Lung (tissue), 12 donors: Measurements from ENCODE around the gene MACROH2A1. TPM values are rescaled to one million over a fixed set of nuclear protein-coding genes. Genes with fewer than 3 reads are reported as not detected.

ENCODE experiments used
- ATAC-seq: fragments of 200-7000 bp; cut with Tn5 transposase; one replicate; pipeline ENCODE4 v1.9.1; 2020; ENCODE audit warnings: moderate number of reproducible peaks; ENCODE audit not compliant: insufficient read depth, low FRiP score
- DNase-seq, 3 donors: peaks; one replicate each; pipeline ENCODE4 v3.0.0-alpha.2; 2013 to 2017
- H3K27ac ChIP-seq, 2 donors: one replicate each; pipeline ENCODE4 v1.5.1; 2013; ENCODE audit warnings: mild to moderate bottlenecking in 2 of 2, moderate library complexity in 2 of 2, control low read depth in 1 of 2, inconsistent platforms in 1 of 2, low read depth in 1 of 2, low read length in 1 of 2
- H3K27me3 ChIP-seq, 3 donors: one replicate each; pipeline ENCODE4 v1.5.1; 2013; ENCODE audit warnings: low read length in 2 of 3; ENCODE audit not compliant: control insufficient read depth in 3 of 3, insufficient read depth in 3 of 3
- H3K36me3 ChIP-seq, 4 donors: one replicate each; pipeline ENCODE4 v1.5.1; 2013; ENCODE audit warnings: low read length in 4 of 4, mild to moderate bottlenecking in 1 of 4, moderate library complexity in 1 of 4; ENCODE audit not compliant: control insufficient read depth in 4 of 4, insufficient read depth in 4 of 4
- H3K4me1 ChIP-seq, 5 donors: one replicate each; pipeline ENCODE4 v1.5.1; 2013; ENCODE audit warnings: low read length in 5 of 5, mild to moderate bottlenecking in 2 of 5, moderate library complexity in 1 of 5; ENCODE audit not compliant: control insufficient read depth in 5 of 5, insufficient read depth in 5 of 5
- H3K4me3 ChIP-seq: one replicate; pipeline ENCODE4 v1.5.1; 2013; ENCODE audit warnings: mild to moderate bottlenecking, control low read depth, moderate library complexity
- H3K9ac ChIP-seq, 2 donors: one replicate each; pipeline ENCODE4 v1.5.1; 2013; ENCODE audit warnings: low read length in 2 of 2, control low read depth in 1 of 2; ENCODE audit not compliant: insufficient read depth in 1 of 2
- H3K9me3 ChIP-seq, 4 donors: one replicate each; pipeline ENCODE4 v1.5.1; 2013; ENCODE audit warnings: low read length in 3 of 4, mild to moderate bottlenecking in 1 of 4, moderate library complexity in 1 of 4; ENCODE audit not compliant: control insufficient read depth in 4 of 4, insufficient read depth in 3 of 4
- CTCF ChIP-seq: IDR thresholded peaks from 2 replicates; pipeline ENCODE4 v1.5.1; 2012; ENCODE audit warnings: mild to moderate bottlenecking; ENCODE audit errors: control extremely low read depth, extremely low read depth
- WGBS, 2 donors: extraction: QIAGEN DNeasy Blood & Tissue Kit; methylation state at CpG; one replicate each; pipeline ENCODE4 v1.1.7; 2013; 5-methylcytosine and 5-hydroxymethylcytosine counted together
- polyA plus RNA-seq, 2 donors: library from polyadenylated mRNA; stranded (reverse); fragments of 200-250 nt; gene quantifications; one replicate each; pipeline ENCODE4 v1.2.1, GENCODE V29; 2013
- total RNA-seq, 2 donors: library from RNA; depleted of rRNA in 1 of 2; stranded (reverse); fragments of >200 nt in 1 of 2; gene quantifications; one replicate each; pipeline ENCODE4 v1.2.1, GENCODE V29; 2014 to 2021
- donor health status: control.
- donor health status: control.
- donor health status: Bipolar disorder and iron deficiency.
- donor health status: healthy.
- donor health status: DM: yes; HTN: yes; CAD: no.

MACROH2A1 gene
- total and polyA plus RNA-seq, 4 donors = 149 to 334 (median 248) TPM

GRCh38 chr5:135440916-135441315 is 41.9 kb upstream of the MACROH2A1 start:
- Histone ChIP-seq H3K27ac (no peak overlapping the region), H3K4me3 (no peak overlapping the region), H3K27me3 (no peaks in the 10 kb centered on the region), H3K4me1 (peaks cover 0 to 96% (median 75%) of the 10 kb centered on the region in 5 donors), H3K9ac (peak overlapping the region in 1 of 2 donors; percentile 14), H3K36me3 (no peaks in the 10 kb centered on the region), H3K9me3 (no peaks in the 10 kb centered on the region)
- 54 to 64% methylated on average over 6 of the region's 6 CpGs for WGBS, 2 donors
- ATAC-seq (no peak), DNase-seq (peak in 1 of 3 donors; percentile 11)
- TF ChIP-seq CTCF = no peak

- Histone ChIP-seq H3K27me3 (no peaks in the 10 kb centered on the region), H3K9me3 (no peaks in the 10 kb centered on the region), H3K4me3 (no peak overlapping the region), H3K36me3 (no peaks in the 10 kb centered on the region), H3K4me1 (peaks cover 0 to 96% (median 73%) of the 10 kb centered on the region in 5 donors), H3K27ac (no peak overlapping the region), H3K9ac (no peak overlapping the region)
- ATAC-seq (no peak), DNase-seq (peak; percentile 69 to 82 (median 75))
- no peak for TF ChIP-seq CTCF
- WGBS, 2 donors = 73 to 77% methylated on average over 11 of the region's 11 CpGs
Measured at GRCh38 chr5:135439231-135440205, 40.5 kb upstream of the MACROH2A1 start.

- peak in 1 of 3 donors; percentile 28 for DNase-seq
- no peak for ATAC-seq
- no peaks in the 10 kb centered on the region for H3K27me3 ChIP-seq
- H3K9me3 ChIP-seq = no peaks in the 10 kb centered on the region
- 67 to 75% methylated on average over 10 of the region's 10 CpGs for WGBS, 2 donors
- H3K4me3 ChIP-seq = no peak overlapping the region
- H3K4me1 ChIP-seq = peaks cover 0 to 96% (median 72%) of the 10 kb centered on the region in 5 donors
- no peak overlapping the region for H3K9ac ChIP-seq
- H3K36me3 ChIP-seq = no peaks in the 10 kb centered on the region
- TF ChIP-seq CTCF = no peak
- H3K27ac ChIP-seq = peak overlapping the region in 1 of 2 donors; percentile 10
Measured at GRCh38 chr5:135438636-135439221, 39.7 kb upstream of the MACROH2A1 start.
